Neural progenitor cell (in vitro differentiated cells): ENCODE results near the gene KIAA1586. TPM values are rescaled to one million over a fixed set of nuclear protein-coding genes. Genes with fewer than 3 reads are reported as not detected.
A peak's percentile ranks its signal among the peaks of the same experiment; 100 is the strongest.
"Not testable (repeated sequence)": the region's sequence is repeated elsewhere in the genome, so short reads cannot be mapped to it uniquely, and the experiment has no call there.

ENCODE experiments used
- DNase-seq: peaks from one replicate; pipeline ENCODE4 v3.0.0-alpha.2; 2016; ENCODE audit warnings: low spot score
- H2AFZ ChIP-seq: fragments of 200-600 bp; sonication (generic); replicated peaks from 2 replicates; pipeline ENCODE4 v1.6.1; 2016; ENCODE audit warnings: antibody characterized with exemption
- H3F3A ChIP-seq: fragments of 200-600 bp; sonication (generic); 2 replicates; pipeline ENCODE4 v1.6.1; 2016; ENCODE audit warnings: antibody characterized with exemption, low read depth
- H3K27ac ChIP-seq: fragments of 200-600 bp; sonication (generic); 2 replicates; pipeline ENCODE4 v1.5.1; 2016; ENCODE audit warnings: mild to moderate bottlenecking
- H3K27me3 ChIP-seq: fragments of 200-600 bp; sonication (generic); 2 replicates; pipeline ENCODE4 v1.6.1; 2016; ENCODE audit warnings: mild to moderate bottlenecking, moderate library complexity
- H3K36me3 ChIP-seq: fragments of 200-600 bp; sonication (generic); 2 replicates; pipeline ENCODE4 v1.5.1; 2016
- H3K4me1 ChIP-seq: fragments of 200-600 bp; sonication (generic); 2 replicates; pipeline ENCODE4 v1.6.1; 2016; ENCODE audit warnings: mixed run types
- H3K4me2 ChIP-seq: fragments of 200-600 bp; sonication (generic); 2 replicates; pipeline ENCODE4 v1.6.1; 2016
- H3K4me3 ChIP-seq: fragments of 200-600 bp; sonication (generic); 2 replicates; pipeline ENCODE4 v1.5.1; 2016
- H3K79me2 ChIP-seq: fragments of 200-600 bp; sonication (generic); 2 replicates; pipeline ENCODE4 v1.6.1; 2016; ENCODE audit warnings: low read depth
- H3K9ac ChIP-seq: fragments of 200-600 bp; sonication (generic); 2 replicates; pipeline ENCODE4 v1.6.1; 2016
- H3K9me3 ChIP-seq: fragments of 200-600 bp; sonication (generic); 2 replicates; pipeline ENCODE4 v1.5.1; 2016; ENCODE audit warnings: low read depth
- H4K20me1 ChIP-seq: fragments of 200-600 bp; sonication (generic); 2 replicates; pipeline ENCODE4 v1.6.1; 2016; ENCODE audit warnings: low read depth
- H3K27ac Mint-ChIP-seq: 3 replicates; pipeline ENCODE4 v1.8.0; 2021; ENCODE audit warnings: mixed read lengths
- H3K27me3 Mint-ChIP-seq: 2 replicates; pipeline ENCODE4 v1.8.0; 2022; ENCODE audit warnings: low read depth, mild to moderate bottlenecking, inconsistent platforms, moderate library complexity, mixed read lengths; ENCODE audit not compliant: insufficient read depth
- H3K36me3 Mint-ChIP-seq: 3 replicates; pipeline ENCODE4 v1.8.0; 2021; ENCODE audit warnings: mixed read lengths
- H3K4me1 Mint-ChIP-seq: 3 replicates; pipeline ENCODE4 v1.8.0; 2021; ENCODE audit warnings: mixed read lengths
- H3K4me3 Mint-ChIP-seq: 3 replicates; pipeline ENCODE4 v1.8.0; 2021; ENCODE audit warnings: mild to moderate bottlenecking, moderate library complexity, mixed read lengths
- H3K9me3 Mint-ChIP-seq: 3 replicates; pipeline ENCODE4 v1.8.0; 2020; ENCODE audit warnings: mixed read lengths
- CTCF ChIP-seq: fragments of 200-600 bp; sonication (generic); IDR thresholded peaks from 2 replicates; pipeline ENCODE4 v1.5.1; 2017; ENCODE audit warnings: antibody characterized with exemption, mild to moderate bottlenecking
- EZH2 ChIP-seq: fragments of 200-600 bp; sonication (generic); IDR thresholded peaks from 2 replicates; pipeline ENCODE4 v1.6.1; 2017; ENCODE audit warnings: antibody characterized with exemption, mild to moderate bottlenecking, moderate library complexity
- EZH2phosphoT487 ChIP-seq: fragments of 200-600 bp; sonication (generic); IDR thresholded peaks from 2 replicates; pipeline ENCODE4 v1.6.1; 2017; ENCODE audit warnings: antibody characterized with exemption
- total RNA-seq: library from RNA; depleted of rRNA; stranded (reverse); fragments of >200 nt; gene quantifications from 2 replicates; pipeline ENCODE4 v1.2.3, GENCODE V29; 2015; ENCODE audit warnings: low replicate concordance

The KIAA1586 gene
- total RNA-seq, 1 donor from 2014 or later, result 88.1 TPM

DNA sequence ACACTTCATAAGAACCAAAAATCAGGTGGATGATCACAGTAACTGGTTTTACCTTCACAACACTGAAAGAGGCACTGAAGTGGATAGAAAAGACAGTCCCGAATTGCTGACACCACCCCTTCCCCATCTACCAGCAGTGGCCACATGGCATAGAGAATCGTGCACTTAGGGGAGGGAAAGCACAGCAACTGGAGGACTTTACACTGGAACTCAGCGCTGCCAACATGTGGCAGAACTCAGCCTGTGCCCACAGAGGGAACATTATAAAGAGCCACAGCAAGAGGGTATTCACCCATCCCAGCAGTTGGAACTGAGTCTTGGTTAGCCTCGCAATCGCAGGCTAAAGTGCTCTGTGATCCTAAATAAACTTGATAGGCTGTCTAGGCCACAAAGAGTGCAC, 6.5 kb upstream of the KIAA1586 start:
- Mint-ChIP-seq H3K4me1 (no peaks in the 10 kb centered on the region), H3K36me3 (no peaks in the 10 kb centered on the region), H3K27ac (no peak overlapping the region), H3K4me3 (no peak overlapping the region), H3K27me3 (peaks cover 2% of the 10 kb centered on the region), H3K9me3 (peaks cover 9% of the 10 kb centered on the region)
- H3K36me3 ChIP-seq, result no peaks in the 10 kb centered on the region
- no peaks in the 10 kb centered on the region for H3K27me3 ChIP-seq
- no peak overlapping the region for H3K27ac ChIP-seq
- H3K4me2 ChIP-seq, result no peak overlapping the region
- no peaks in the 10 kb centered on the region for H3K9me3 ChIP-seq
- peak; percentile 17 for DNase-seq
- no peaks in the 10 kb centered on the region for H3K79me2 ChIP-seq
- H3K9ac ChIP-seq, result no peak overlapping the region
- peak; percentile 16 for TF ChIP-seq CTCF
- TF ChIP-seq EZH2, result no peak
- TF ChIP-seq EZH2phosphoT487, result no peak
- H2AFZ ChIP-seq, result peak overlapping the region; percentile 87
- H3K4me3 ChIP-seq, result no peak overlapping the region
- no peaks in the 10 kb centered on the region for H3F3A ChIP-seq
- no peaks in the 10 kb centered on the region for H3K4me1 ChIP-seq
- H4K20me1 ChIP-seq, result no peaks in the 10 kb centered on the region

DNA sequence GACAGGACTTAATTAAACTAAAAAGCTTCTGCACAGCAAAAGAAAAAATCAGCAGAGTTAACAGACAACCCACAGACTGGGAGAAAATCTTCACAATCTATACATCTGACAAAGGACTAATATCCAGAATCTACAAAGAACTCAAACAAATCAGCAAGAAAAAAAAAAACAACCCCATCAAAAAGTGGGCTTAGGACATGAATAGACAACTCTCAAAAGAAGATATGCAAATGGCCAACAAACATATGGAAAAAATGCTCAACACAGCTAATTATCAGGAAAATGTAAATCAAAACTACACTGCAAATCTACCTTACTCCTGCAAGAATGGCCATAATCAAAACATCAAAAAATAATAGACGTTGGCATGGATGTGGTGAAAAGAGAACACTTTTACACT, 2.4 kb upstream of the KIAA1586 start:
- not testable (repeated sequence) for H3K36me3 Mint-ChIP-seq, H3K4me3 ChIP-seq, H3K27me3 Mint-ChIP-seq, H3K27ac ChIP-seq, DNase-seq, H3K9ac ChIP-seq, H2AFZ ChIP-seq, H3F3A ChIP-seq, H4K20me1 ChIP-seq, H3K4me2 ChIP-seq, H3K27ac Mint-ChIP-seq, H3K9me3 Mint-ChIP-seq, H3K36me3 ChIP-seq, H3K4me3 Mint-ChIP-seq, H3K27me3 ChIP-seq, H3K9me3 ChIP-seq
- Histone ChIP-seq H3K79me2 (peaks cover 13% of the 10 kb centered on the region), H3K4me1 (peaks cover 11% of the 10 kb centered on the region)
- peaks cover 13% of the 10 kb centered on the region for H3K4me1 Mint-ChIP-seq

DNA sequence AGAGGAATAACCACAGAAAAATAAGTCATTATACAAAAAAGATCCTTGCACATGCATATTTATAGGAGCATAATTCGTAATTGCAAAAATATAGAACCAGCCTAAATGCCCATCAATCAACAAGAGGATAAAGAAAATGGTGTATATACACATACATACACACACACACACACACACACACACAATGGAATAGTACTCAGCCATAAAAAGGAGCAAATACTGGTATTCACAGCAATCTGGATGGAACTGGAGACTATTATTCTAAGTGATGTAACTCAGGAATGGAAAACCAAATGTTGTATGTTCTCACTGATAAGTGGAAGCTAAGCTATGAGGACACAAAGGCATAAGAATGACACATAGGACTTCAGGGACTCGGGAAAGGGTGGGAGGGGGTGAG, 1.9 kb upstream of the KIAA1586 start:
- Histone ChIP-seq H3K27ac (no peak overlapping the region), H3K9ac (no peak overlapping the region), H3K79me2 (peaks cover 18% of the 10 kb centered on the region), H3K4me3 (no peak overlapping the region), H3K9me3 (no peaks in the 10 kb centered on the region), H2AFZ (no peak overlapping the region), H3F3A (peaks cover 8% of the 10 kb centered on the region), H3K36me3 (peaks cover 3% of the 10 kb centered on the region), H3K4me1 (peaks cover 16% of the 10 kb centered on the region), H4K20me1 (peaks cover 15% of the 10 kb centered on the region), H3K27me3 (no peaks in the 10 kb centered on the region), H3K4me2 (no peak overlapping the region)
- TF ChIP-seq CTCF (no peak), EZH2 (no peak), EZH2phosphoT487 (no peak)
- Mint-ChIP-seq H3K9me3 (peaks cover 9% of the 10 kb centered on the region), H3K4me3 (no peak overlapping the region), H3K4me1 (peaks cover 13% of the 10 kb centered on the region), H3K36me3 (peaks cover 6% of the 10 kb centered on the region), H3K27me3 (peaks cover 4% of the 10 kb centered on the region), H3K27ac (no peak overlapping the region)
- no peak for DNase-seq

DNA sequence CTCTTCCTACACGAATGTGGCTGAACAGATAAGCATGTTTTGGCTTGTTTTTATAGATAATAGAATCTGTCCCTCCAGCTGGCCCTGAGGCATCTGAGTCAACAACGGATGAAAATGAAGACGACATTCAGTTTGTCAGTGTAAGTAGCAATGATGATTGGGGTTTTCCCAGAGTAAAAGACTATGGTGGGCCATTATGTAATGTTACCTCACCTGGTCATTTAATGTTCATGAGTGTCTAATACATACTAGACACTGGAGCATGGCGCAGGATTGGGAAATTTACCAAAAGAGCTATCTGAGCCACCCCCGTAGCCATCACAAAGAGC, 728 bp downstream of the KIAA1586 start:
- H3K27me3 Mint-ChIP-seq, H3K9ac ChIP-seq, H3K36me3 ChIP-seq, H3F3A ChIP-seq, H3K27me3 ChIP-seq, H3K27ac ChIP-seq, DNase-seq, H3K4me3 Mint-ChIP-seq, H3K9me3 ChIP-seq, H3K4me2 ChIP-seq, H3K27ac Mint-ChIP-seq, H3K4me3 ChIP-seq, H2AFZ ChIP-seq, H3K9me3 Mint-ChIP-seq: not testable (repeated sequence)
- Histone ChIP-seq H4K20me1 (peaks cover 17% of the 10 kb centered on the region), H3K79me2 (peaks cover 45% of the 10 kb centered on the region), H3K4me1 (peaks cover 18% of the 10 kb centered on the region)
- Mint-ChIP-seq H3K36me3 (peaks cover 15% of the 10 kb centered on the region), H3K4me1 (peaks cover 13% of the 10 kb centered on the region)

DNA sequence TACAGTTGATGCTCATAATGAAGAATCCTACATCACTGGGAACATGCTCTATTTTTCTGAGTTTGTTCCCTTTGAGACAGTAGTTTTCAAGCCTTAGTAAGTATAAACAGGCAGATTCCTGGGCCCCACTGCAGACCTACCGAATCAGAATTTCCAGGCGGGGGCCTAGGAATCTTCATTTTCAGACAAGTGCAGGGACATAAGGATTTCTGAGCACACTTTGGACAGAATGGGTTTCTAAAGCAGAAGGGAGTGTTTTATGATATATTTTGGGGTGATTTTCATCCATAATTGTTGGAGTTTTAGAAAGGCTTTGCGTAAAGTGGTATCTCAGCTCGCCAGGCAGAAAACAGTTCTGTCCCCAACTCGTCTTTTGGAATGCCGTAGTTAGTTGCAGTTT, 1.4 kb downstream of the KIAA1586 start:
- H3K9me3 ChIP-seq, H2AFZ ChIP-seq, H3K9me3 Mint-ChIP-seq, H3F3A ChIP-seq, H3K27ac ChIP-seq, DNase-seq, H3K27me3 ChIP-seq, H3K27me3 Mint-ChIP-seq, H3K27ac Mint-ChIP-seq, H3K9ac ChIP-seq: not testable (repeated sequence)
- Histone ChIP-seq H3K4me3 (peak overlapping the region; percentile 46), H3K79me2 (peaks cover 50% of the 10 kb centered on the region), H3K36me3 (peaks cover 14% of the 10 kb centered on the region), H3K4me2 (peak overlapping the region; percentile 74), H3K4me1 (peaks cover 18% of the 10 kb centered on the region), H4K20me1 (peaks cover 17% of the 10 kb centered on the region)
- H3K4me3 Mint-ChIP-seq, result peak overlapping the region; percentile 82
- peaks cover 13% of the 10 kb centered on the region for H3K4me1 Mint-ChIP-seq
- H3K36me3 Mint-ChIP-seq, result peaks cover 18% of the 10 kb centered on the region
